HepG2 (cell line): ENCODE measurements around the gene STK17A. TPM values are rescaled to one million over a fixed set of nuclear protein-coding genes. Genes with fewer than 3 reads are reported as not detected.

Experiments
- ATAC-seq: fragments of 200-7000 bp; cut with Tn5 transposase; 3 replicates; pipeline ENCODE4 v1.9.1; 2020; ENCODE audit warnings: mild to moderate bottlenecking, moderate library complexity
- BruUV-seq: library from RNA; stranded (reverse); fragments of 400-500 nt; replicated peaks from 2 replicates; lab custom pipeline; 2021; lab: Mats Ljungman, UMichigan
- CTCF ChIA-PET: fragments of 300-600 bp; formaldehyde crosslinking; extraction: SDS; loops from one replicate; lab custom pipeline; 2021; ENCODE audit warnings: low total read pairs, inconsistent platforms, low intra/inter-chr PET ratio; lab: Yijun Ruan, JAX
- POLR2A ChIA-PET: fragments of 350-600 bp; sonication (Branson Sonifier 250); formaldehyde crosslinking; loops from one replicate; lab custom pipeline; 2020; ENCODE audit warnings: antibody characterized with exemption, inconsistent platforms; lab: Yijun Ruan, JAX
- DNase-seq: peaks from one replicate; pipeline ENCODE4 v3.0.0-alpha.2; 2015; ENCODE audit warnings: low spot score
- FAIRE-seq: peaks from 3 replicates; lab custom pipeline; 2011; peaks lifted over from hg19 to GRCh38; lab: Jason Lieb, UNC
- H2AFZ ChIP-seq: one replicate; pipeline ENCODE4 v1.6.1; 2011; ENCODE audit warnings: low read length, inconsistent platforms
- H3K27ac ChIP-seq: fragments of 300-600 bp; 3 replicates; pipeline ENCODE4 v1.8.0; 2011; ENCODE audit warnings: mixed run types, mild to moderate bottlenecking, mixed read lengths, low read length, inconsistent platforms; ENCODE audit not compliant: insufficient read depth; ENCODE audit errors: extremely low read length
- H3K27me3 ChIP-seq, 2 experiments: fragments of 200-600 bp in 1 of 2; 2 replicates in 1 of 2; 3 replicates in 1 of 2; pipeline versions ENCODE4 v1.6.0 to v1.8.0; 2011; ENCODE audit warnings: low read length in 2 of 2, mild to moderate bottlenecking in 2 of 2, moderate library complexity in 2 of 2, inconsistent platforms in 1 of 2; ENCODE audit not compliant: insufficient read depth in 2 of 2, control insufficient read depth in 1 of 2
- H3K36me3 ChIP-seq, 2 experiments: fragments of 200-600 bp in 1 of 2; replicated peaks in 1 of 2; 2 replicates in 1 of 2; 3 replicates in 1 of 2; pipeline versions ENCODE4 v1.5.1 to v1.8.0; 2011; ENCODE audit warnings: low read length in 2 of 2, inconsistent platforms in 1 of 2; ENCODE audit not compliant: insufficient read depth in 2 of 2, control insufficient read depth in 1 of 2
- H3K4me1 ChIP-seq: 2 replicates; pipeline ENCODE4 v1.5.1; 2012; ENCODE audit warnings: low read length, inconsistent platforms; ENCODE audit not compliant: insufficient read depth
- H3K4me2 ChIP-seq: 2 replicates; pipeline ENCODE4 v1.6.0; 2011; ENCODE audit warnings: low read depth, low read length, inconsistent platforms
- H3K4me3 ChIP-seq, 3 experiments: fragments of 200-600 bp in 1 of 3; sonication (generic), shearing (Covaris generic) in 1 of 3; replicated peaks in 1 of 3; 2 replicates each; pipeline ENCODE4 v1.5.1; 2011 to 2016; ENCODE audit warnings: low read length in 3 of 3, inconsistent platforms in 2 of 3, low read depth in 2 of 3, mild to moderate bottlenecking in 2 of 3, control low read depth in 1 of 3, mixed read lengths in 1 of 3; ENCODE audit not compliant: insufficient read depth in 1 of 3
- H3K79me2 ChIP-seq: one replicate; pipeline ENCODE4 v1.6.1; 2011; ENCODE audit warnings: low read length, inconsistent platforms; ENCODE audit not compliant: insufficient read depth
- H3K9ac ChIP-seq: 2 replicates; pipeline ENCODE4 v1.6.0; 2011; ENCODE audit warnings: mild to moderate bottlenecking, low read depth, low read length, inconsistent platforms; ENCODE audit not compliant: insufficient read depth
- H3K9me3 ChIP-seq: 2 replicates; pipeline ENCODE4 v1.5.1; 2012; ENCODE audit warnings: mild to moderate bottlenecking, low read length
- H4K20me1 ChIP-seq: 2 replicates; pipeline ENCODE4 v1.6.0; 2011; ENCODE audit warnings: inconsistent platforms, mild to moderate bottlenecking, low read length, moderate library complexity; ENCODE audit not compliant: insufficient read depth
- ATF4 ChIP-seq, 2 experiments: fragments of 450-650 bp in 1 of 2; sonication (generic) in 1 of 2; formaldehyde crosslinking; IDR thresholded peaks; 2 replicates each; pipeline versions ENCODE4 v1.5.0 to v1.8.0; 2020 to 2022; ENCODE audit warnings: mild to moderate bottlenecking in 1 of 2, missing genetic modification reagents in 1 of 2
- CEBPB ChIP-seq: IDR thresholded peaks from 2 replicates; pipeline ENCODE4 v1.6.1; 2011; ENCODE audit warnings: low read depth, low read length, improper control_type of control experiment, borderline replicate concordance
- GPBP1L1 ChIP-seq: sonication (generic); formaldehyde crosslinking; IDR thresholded peaks from 2 replicates; pipeline ENCODE4 v1.5.0; 2020; ENCODE audit warnings: mild to moderate bottlenecking, missing genetic modification reagents
- JUNB ChIP-seq: sonication (generic); formaldehyde crosslinking; IDR thresholded peaks from 2 replicates; pipeline ENCODE4 v1.8.0; 2022; ENCODE audit warnings: missing genetic modification reagents, mild to moderate bottlenecking, borderline replicate concordance
- MAFG ChIP-seq: sonication (generic); formaldehyde crosslinking; IDR thresholded peaks from 2 replicates; pipeline ENCODE4 v1.5.1; 2020; ENCODE audit warnings: mild to moderate bottlenecking, missing genetic modification reagents
- MIER2 ChIP-seq: IDR thresholded peaks from 2 replicates; pipeline ENCODE4 v1.6.1; 2016; ENCODE audit warnings: missing biosample characterization, missing genetic modification reagents
- NFE2L2 ChIP-seq: fragments of 150-350 bp; IDR thresholded peaks from 2 replicates; pipeline ENCODE4 v1.6.1; 2014; ENCODE audit warnings: low read length
- RFX5 ChIP-seq: IDR thresholded peaks from 2 replicates; pipeline ENCODE4 v1.6.1; 2011; ENCODE audit warnings: low read depth, low read length, improper control_type of control experiment
- SATB2 ChIP-seq: sonication (generic); formaldehyde crosslinking; IDR thresholded peaks from 2 replicates; pipeline ENCODE4 v1.5.0; 2020; ENCODE audit warnings: missing genetic modification reagents
- TOPORS ChIP-seq: sonication (generic); formaldehyde crosslinking; IDR thresholded peaks from 2 replicates; pipeline ENCODE4 v1.8.0; 2023; ENCODE audit warnings: mild to moderate bottlenecking, missing genetic modification reagents
- ZNF275 ChIP-seq: sonication (generic); formaldehyde crosslinking; IDR thresholded peaks from 2 replicates; pipeline ENCODE4 v1.8.0; 2022; ENCODE audit warnings: missing genetic modification reagents, mild to moderate bottlenecking, inconsistent platforms, borderline replicate concordance
- ZNF816 ChIP-seq: sonication (generic); formaldehyde crosslinking; IDR thresholded peaks from 2 replicates; pipeline ENCODE4 v1.8.0; 2022; ENCODE audit warnings: missing genetic modification reagents, mild to moderate bottlenecking, borderline replicate concordance
- WGBS: methylation state at CpG from one replicate; pipeline ENCODE4 v1.1.6; 2017; ENCODE audit warnings: low lambda C conversion rate; 5-methylcytosine and 5-hydroxymethylcytosine counted together
- in situ Hi-C: cut with HindIII; loops from 2 replicates; pipeline ENCODE4 v1.10.0; 2017; ENCODE audit warnings: low pct_unique_long_range_greater_than_20kb; ENCODE audit not compliant: extremely low pct_ligation_motif_present
- intact Hi-C: fragments of 100-400 bp; cut with micrococcal nuclease; formaldehyde crosslinking; loops from one replicate; pipeline ENCODE4 v1.10.0; 2022; ENCODE audit not compliant: unreplicated experiment
- polyA plus RNA-seq, 8 experiments: library from polyadenylated mRNA; depleted of rRNA in 3 of 8; stranded (reverse) in 7 of 8; unstranded in 1 of 8; fragments of >200 nt; fragmentation: Illumina TruSeq in 4 of 8; extraction: Trizol in 4 of 8; gene quantifications; 2 replicates each; pipeline versions ENCODE4 v1.2.1 to v1.2.3, GENCODE V29; 2011 to 2016; ENCODE audit warnings: low read depth in 4 of 8, missing spikeins in 1 of 8, mixed read lengths in 1 of 8; ENCODE audit not compliant: insufficient read depth in 1 of 8
- total RNA-seq, 5 experiments: library from RNA; depleted of rRNA; stranded (reverse); fragments of >200 nt; fragmentation: Illumina TruSeq; extraction: Trizol; gene quantifications; 2 replicates each; pipeline ENCODE4 v1.2.3, GENCODE V29; 2016; ENCODE audit warnings: low read depth in 1 of 5

The STK17A gene
- total and polyA plus RNA-seq, 2 of the 13 experiments (the other 11 are each of a cell fraction or from before 2014, with no cell fraction given), result 18.6 to 24.3 TPM

- WGBS, result 33% methylated on average over 3 of the region's 3 CpGs
- H3K4me3 ChIP-seq, result no peak overlapping the region
- H3K27me3 ChIP-seq, result peaks cover 0 to 8% of the 10 kb centered on the region in 2 experiments; a peak in 2 of 5 replicates
- intact Hi-C loops, result no loop called here
- POLR2A ChIA-PET, result no interaction called here
- no peaks in the 10 kb centered on the region for H4K20me1 ChIP-seq
- H2AFZ ChIP-seq, result no peak overlapping the region
- no peaks in the 10 kb centered on the region for H3K79me2 ChIP-seq
- FAIRE-seq (no peak), DNase-seq (peak; percentile 22), ATAC-seq (peak; percentile 62)
- in situ Hi-C loops, result no loop called here
- H3K27ac ChIP-seq, result no peak overlapping the region
- H3K4me1 ChIP-seq, result no peaks in the 10 kb centered on the region
- CTCF ChIA-PET, result no interaction called here
- no peaks in the 10 kb centered on the region for H3K9me3 ChIP-seq
- TF ChIP-seq MAFG (CRISPR knock-in tag), result no peak
- no peak for TF ChIP-seq SATB2 (CRISPR knock-in tag)
- no peak for TF ChIP-seq RFX5
- TF ChIP-seq ZNF816, result no peak
- peak; percentile 76 for TF ChIP-seq CEBPB
- 0 out of 4 replicates have a peak, but pooled peaks of 1 of the 2 experiments have one; percentile 17 for TF ChIP-seq ATF4 (CRISPR knock-in tag; IDR thresholded peaks at IDR 0.05)
- no peak for TF ChIP-seq ZNF275 (CRISPR knock-in tag)
- no peak for TF ChIP-seq TOPORS (CRISPR knock-in tag)
- no peak for TF ChIP-seq JUNB
- TF ChIP-seq GPBP1L1, result no peak
- TF ChIP-seq NFE2L2, result no peak
- TF ChIP-seq MIER2 (CRISPR knock-in tag), result no peak
- no peak overlapping the region for H3K9ac ChIP-seq
- no peak overlapping the region for H3K4me2 ChIP-seq
- no TSS peak for BruUV-seq
- no peaks in the 10 kb centered on the region for H3K36me3 ChIP-seq
These were observed 28.9 kb upstream of the STK17A start for GRCh38 chr7:43553999-43554398.
